WTC11 (cell line): ENCODE measurements around the gene FOXI2. TPM values are rescaled to one million over a fixed set of nuclear protein-coding genes. Genes with fewer than 3 reads are reported as not detected.

ENCODE experiments used
- ATAC-seq: fragments of 200-7000 bp; cut with Tn5 transposase; 2 replicates; pipeline ENCODE4 v1.10.0; 2021; ENCODE audit warnings: mild to moderate bottlenecking, moderate library complexity
- CTCF ChIA-PET: fragments of 300-600 bp; sonication (Branson Sonifier 250); formaldehyde crosslinking; loops from one replicate; lab custom pipeline; 2021; ENCODE audit warnings: antibody characterized with exemption; lab: Charles Lee
- POLR2A ChIA-PET: fragments of 350-600 bp; sonication (Branson Sonifier 250); formaldehyde crosslinking; loops from one replicate; lab custom pipeline; 2021; ENCODE audit warnings: antibody characterized with exemption; lab: Charles Lee
- DNase-seq: peaks from one replicate; pipeline ENCODE4 v3.0.0; 2021; ENCODE audit warnings: low spot score
- H3K27ac Mint-ChIP-seq: 2 replicates; pipeline ENCODE4 v1.8.0; 2021; ENCODE audit warnings: mixed read lengths
- H3K27me3 Mint-ChIP-seq: 2 replicates; pipeline ENCODE4 v1.8.0; 2021; ENCODE audit warnings: low read depth, mild to moderate bottlenecking, moderate library complexity, mixed read lengths
- H3K36me3 Mint-ChIP-seq: 2 replicates; pipeline ENCODE4 v1.8.0; 2021; ENCODE audit warnings: mixed read lengths
- H3K4me1 Mint-ChIP-seq: 2 replicates; pipeline ENCODE4 v1.8.0; 2022; ENCODE audit warnings: mixed read lengths
- H3K4me3 Mint-ChIP-seq: 2 replicates; pipeline ENCODE4 v1.8.0; 2021; ENCODE audit warnings: mild to moderate bottlenecking, moderate library complexity, mixed read lengths
- H3K9me3 Mint-ChIP-seq: 2 replicates; pipeline ENCODE4 v1.8.0; 2021; ENCODE audit warnings: mixed read lengths
- CREM ChIP-seq: sonication (generic); formaldehyde crosslinking; IDR thresholded peaks from 2 replicates; pipeline ENCODE4 v1.8.1; 2022; ENCODE audit warnings: mild to moderate bottlenecking, missing genetic modification reagents, moderate library complexity
- CTCF ChIP-seq: fragments of 200-600 bp; IDR thresholded peaks from 2 replicates; pipeline ENCODE4 v1.8.0; 2022; ENCODE audit warnings: antibody characterized with exemption
- ELF4 ChIP-seq: sonication (generic); formaldehyde crosslinking; IDR thresholded peaks from 2 replicates; pipeline ENCODE4 v1.8.1; 2022; ENCODE audit warnings: low read depth, mild to moderate bottlenecking, moderate library complexity, missing genetic modification reagents
- EMX1 ChIP-seq: fragments of 250-450 bp; sonication (Bioruptor Pico); IDR thresholded peaks from 2 replicates; pipeline ENCODE4 v1.8.0; 2021; ENCODE audit warnings: mild to moderate bottlenecking
- FOXP1 ChIP-seq: sonication (generic); formaldehyde crosslinking; IDR thresholded peaks from 2 replicates; pipeline ENCODE4 v1.8.0; 2022; ENCODE audit warnings: missing genetic modification reagents, mild to moderate bottlenecking, moderate library complexity, borderline replicate concordance
- FOXP4 ChIP-seq: sonication (generic); formaldehyde crosslinking; IDR thresholded peaks from 2 replicates; pipeline ENCODE4 v1.8.0; 2022; ENCODE audit warnings: mild to moderate bottlenecking, missing genetic modification reagents
- GRHL2 ChIP-seq: fragments of 250-450 bp; sonication (Bioruptor Pico); IDR thresholded peaks from 2 replicates; pipeline ENCODE4 v1.8.0; 2022; ENCODE audit warnings: mild to moderate bottlenecking, moderate library complexity; ENCODE audit not compliant: insufficient replicate concordance, severe bottlenecking
- HMGXB4 ChIP-seq: sonication (generic); formaldehyde crosslinking; IDR thresholded peaks from 2 replicates; pipeline ENCODE4 v1.8.1; 2023; ENCODE audit warnings: mild to moderate bottlenecking, moderate library complexity, missing genetic modification reagents
- IRF1 ChIP-seq: sonication (generic); formaldehyde crosslinking; IDR thresholded peaks from 2 replicates; pipeline ENCODE4 v1.8.0; 2023; ENCODE audit warnings: missing genetic modification reagents
- NFATC4 ChIP-seq: fragments of 250-450 bp; sonication (Bioruptor Pico); IDR thresholded peaks from 2 replicates; pipeline ENCODE4 v1.9.0; 2021; ENCODE audit warnings: mild to moderate bottlenecking
- NFYB ChIP-seq: sonication (generic); formaldehyde crosslinking; conservative IDR thresholded peaks from 2 replicates; pipeline ENCODE4 v1.8.0; 2022; ENCODE audit warnings: low read depth, missing genetic modification reagents
- NR2C2 ChIP-seq: sonication (generic); formaldehyde crosslinking; IDR thresholded peaks from 2 replicates; pipeline ENCODE4 v1.8.0; 2022; ENCODE audit warnings: mild to moderate bottlenecking, missing genetic modification reagents
- RORB ChIP-seq: fragments of 250-450 bp; sonication (Bioruptor Pico); IDR thresholded peaks from 2 replicates; pipeline ENCODE4 v1.9.0; 2021; ENCODE audit warnings: mild to moderate bottlenecking
- SMAD4 ChIP-seq: sonication (generic); formaldehyde crosslinking; IDR thresholded peaks from 2 replicates; pipeline ENCODE4 v1.8.0; 2022; ENCODE audit warnings: mild to moderate bottlenecking, missing genetic modification reagents
- STAT6 ChIP-seq: sonication (generic); formaldehyde crosslinking; conservative IDR thresholded peaks from 2 replicates; pipeline ENCODE4 v1.8.1; 2023; ENCODE audit warnings: mild to moderate bottlenecking, low read depth, missing genetic modification reagents, moderate library complexity
- TEAD4 ChIP-seq: sonication (generic); formaldehyde crosslinking; IDR thresholded peaks from 2 replicates; pipeline ENCODE4 v1.8.0; 2022; ENCODE audit warnings: mild to moderate bottlenecking, missing genetic modification reagents
- ZMAT4 ChIP-seq: fragments of 250-450 bp; sonication (Bioruptor Pico); IDR thresholded peaks from 2 replicates; pipeline ENCODE4 v1.9.0; 2021; ENCODE audit warnings: mild to moderate bottlenecking
- ZNF396 ChIP-seq: fragments of 250-450 bp; sonication (Bioruptor Pico); IDR thresholded peaks from 2 replicates; pipeline ENCODE4 v1.8.0; 2021; ENCODE audit warnings: mild to moderate bottlenecking, moderate library complexity, borderline replicate concordance
- ZNF416 ChIP-seq: fragments of 250-450 bp; sonication (Bioruptor Pico); IDR thresholded peaks from 2 replicates; pipeline ENCODE4 v1.9.0; 2021; ENCODE audit warnings: mild to moderate bottlenecking, inconsistent platforms
- ZNF512 ChIP-seq: sonication (generic); formaldehyde crosslinking; IDR thresholded peaks from 2 replicates; pipeline ENCODE4 v1.8.1; 2022; ENCODE audit warnings: missing genetic modification reagents, borderline replicate concordance
- ZNF671 ChIP-seq: fragments of 250-450 bp; sonication (Bioruptor Pico); IDR thresholded peaks from 2 replicates; pipeline ENCODE4 v1.8.0; 2021; ENCODE audit warnings: mild to moderate bottlenecking
- total RNA-seq: library from RNA; stranded (reverse); gene quantifications from 3 replicates; pipeline ENCODE4 v1.2.3, GENCODE V29; 2021

The FOXI2 gene
- total RNA-seq, 1 experiment from 2014 or later: 1.7 TPM

- no peak for TF ChIP-seq TEAD4 (CRISPR knock-in tag)
- TF ChIP-seq ZNF671 (CRISPR knock-in tag): no peak
- no peak for TF ChIP-seq FOXP4 (CRISPR knock-in tag)
- no peak for TF ChIP-seq GRHL2 (CRISPR knock-in tag)
- TF ChIP-seq NR2C2 (CRISPR knock-in tag): no peak
- TF ChIP-seq RORB (CRISPR knock-in tag): no peak
- no peak for TF ChIP-seq EMX1 (CRISPR knock-in tag)
Observed at GRCh38 chr10:127702271-127702670, 34.7 kb upstream of the FOXI2 start (continued).

GRCh38 chr10:127715249-127715648, 21.7 kb upstream of the FOXI2 start:
- H3K27me3 Mint-ChIP-seq: no peaks in the 10 kb centered on the region; the same call in 1 of the 2 replicates
- 0 out of 2 replicates have a peak, but pooled peaks cover 2% of the 10 kb centered on the region for H3K4me1 Mint-ChIP-seq
- no peak overlapping the region for H3K4me3 Mint-ChIP-seq
- H3K27ac Mint-ChIP-seq: no peak overlapping the region
- CTCF ChIA-PET: interaction anchor here (0.5 to 4.3 kb wide), 24 partner anchors 9 to 369 kb away, joined by 3 to 49 read pairs (median 5); no protein-coding TSS in a partner anchor
- no peak for TF ChIP-seq NFYB
- TF ChIP-seq SMAD4 (CRISPR knock-in tag): no peak
- TF ChIP-seq STAT6 (CRISPR knock-in tag): no peak
- TF ChIP-seq ZNF416 (CRISPR knock-in tag): no peak
- TF ChIP-seq ZMAT4 (CRISPR knock-in tag): no peak
- TF ChIP-seq HMGXB4: no peak
- no peak for TF ChIP-seq CREM (CRISPR knock-in tag)
- TF ChIP-seq ZNF396 (CRISPR knock-in tag): no peak
- no peak for TF ChIP-seq NFATC4 (CRISPR knock-in tag)
- no peak for TF ChIP-seq GRHL2 (CRISPR knock-in tag)
- TF ChIP-seq FOXP1 (CRISPR knock-in tag): no peak
- no peak for TF ChIP-seq ELF4 (CRISPR knock-in tag)
- TF ChIP-seq ZNF512 (CRISPR knock-in tag): no peak
- no peak for TF ChIP-seq CTCF
- no peak for TF ChIP-seq IRF1 (CRISPR knock-in tag)
- TF ChIP-seq, all 79 proteins: peak for 0
- POLR2A ChIA-PET: no interaction called here
- peaks cover 7% of the 10 kb centered on the region for H3K9me3 Mint-ChIP-seq
- DNase-seq (no peak), ATAC-seq (peak; percentile 67)
- H3K36me3 Mint-ChIP-seq: no peaks in the 10 kb centered on the region; the same call in 1 of the 2 replicates
